Heart left ventricle (tissue), 13 donors: ENCODE data around the gene TUBA8.

ENCODE experiments used
- CTCF ChIP-seq, 12 donors: fragments of 200-600 bp; sonication (generic) in 4 of 12; IDR thresholded peaks; one replicate each; pipeline versions ENCODE4 v1.5.0 to v1.8.0; 2018 to 2022; ENCODE audit warnings: antibody characterized with exemption in 12 of 12, mild to moderate bottlenecking in 5 of 12
- POLR2A ChIP-seq, 2 donors: fragments of 450-650 bp; IDR thresholded peaks; one replicate each; pipeline ENCODE4 v1.6.1; 2017; ENCODE audit warnings: antibody characterized with exemption in 2 of 2, mild to moderate bottlenecking in 2 of 2, moderate library complexity in 2 of 2
- donor health status: ischemic (EF 13 %, LVEDD 7.1; RV severe dilation, severe dysfunction).
- donor health status: DM: no; HTN: yes; CAD: no.
- donor health status: DM: no; HTN: no; CAD: no.
- donor health status: ischemic (EF 25% LVEDD 6.9; RV normal size, moderate dysfunction).
- donor health status: ischemic (EF 25% LVEDD 5.7; RV mildly dilated, moderate dysfunction).
- donor health status: ischemic (EF 35%, LVEDD 5.7; RV mildly dilated, moderate dysfunction).
- donor health status: nonischemic (EF 11% LVEDD 7.7; RV severe dilation, severe dysfunction).
- donor health status: DM: yes; HTN: yes; CAD: no.
- donor health status: PGD.
- donor health status: ischemic (EF 29% LVEDD 5.4; RV normal size, mild dysfunction).
- donor health status: nonischemic (EF 23%, LVEDD 6.1; RV moderate dilation, normal function).

GRCh38 chr22:18157714-18158028 is 47.1 kb downstream of the TUBA8 start:
- TF ChIP-seq CTCF (IDR thresholded peaks at IDR 0.05) (no peak), POLR2A (IDR thresholded peaks at IDR 0.05) (no peak)
